Nephron progenitor cell (in vitro differentiated cells): Measurements from ENCODE around the gene NDUFC2.
A peak's percentile ranks its signal among the peaks of the same experiment; 100 is the strongest.
"Not testable (repeated sequence)": the region's sequence is repeated elsewhere in the genome, so short reads cannot be mapped to it uniquely, and the experiment has no call there.

Experiments
- DNase-seq: peaks from one replicate; pipeline ENCODE4 v3.0.0; 2021
- H3K27ac Mint-ChIP-seq: 2 replicates; pipeline ENCODE4 v1.8.0; 2021; ENCODE audit warnings: mild to moderate bottlenecking, moderate library complexity, mixed read lengths
- H3K27me3 Mint-ChIP-seq: 2 replicates; pipeline ENCODE4 v1.8.0; 2021; ENCODE audit warnings: mild to moderate bottlenecking, low read depth, mixed read lengths; ENCODE audit not compliant: poor library complexity
- H3K36me3 Mint-ChIP-seq: 2 replicates; pipeline ENCODE4 v1.8.0; 2021; ENCODE audit warnings: low read depth, mixed read lengths
- H3K4me1 Mint-ChIP-seq: 2 replicates; pipeline ENCODE4 v1.8.0; 2021; ENCODE audit warnings: mixed read lengths
- H3K4me3 Mint-ChIP-seq: 2 replicates; pipeline ENCODE4 v1.8.0; 2021; ENCODE audit warnings: mild to moderate bottlenecking, moderate library complexity, mixed read lengths
- H3K9me3 Mint-ChIP-seq: 2 replicates; pipeline ENCODE4 v1.8.0; 2021; ENCODE audit warnings: mild to moderate bottlenecking, moderate library complexity, mixed read lengths
- CTCF ChIP-seq: fragments of 200-600 bp; sonication (generic); IDR thresholded peaks from 2 replicates; pipeline ENCODE4 v1.5.0; 2021; ENCODE audit warnings: antibody characterized with exemption

The NDUFC2 gene

GRCh38 chr11:78044706-78045105 is 35.0 kb downstream of the NDUFC2 start:
- Mint-ChIP-seq H3K27ac (no peak overlapping the region), H3K4me1 (peaks cover 44% of the 10 kb centered on the region), H3K4me3 (no peak overlapping the region), H3K27me3 (peaks cover 18% of the 10 kb centered on the region), H3K9me3 (no peaks in the 10 kb centered on the region), H3K36me3 (no peaks in the 10 kb centered on the region)
- no peak for DNase-seq
- TF ChIP-seq CTCF, result no peak

GRCh38 chr11:78041843-78042440 is 37.7 kb downstream of the NDUFC2 start:
- Mint-ChIP-seq H3K4me1 (peaks cover 42% of the 10 kb centered on the region), H3K4me3 (no peak overlapping the region), H3K27ac (peak overlapping the region; percentile 75), H3K36me3 (no peaks in the 10 kb centered on the region), H3K9me3 (no peaks in the 10 kb centered on the region), H3K27me3 (peaks cover 18% of the 10 kb centered on the region)
- TF ChIP-seq CTCF, result no peak
- DNase-seq, result no peak

GRCh38 chr11:78041380-78041719 is 38.3 kb downstream of the NDUFC2 start:
- not testable (repeated sequence) for H3K4me3 Mint-ChIP-seq, DNase-seq, H3K36me3 Mint-ChIP-seq, H3K9me3 Mint-ChIP-seq
- Mint-ChIP-seq H3K27me3 (peaks cover 20% of the 10 kb centered on the region), H3K27ac (peak overlapping the region; percentile 75), H3K4me1 (peaks cover 40% of the 10 kb centered on the region)

- Mint-ChIP-seq H3K27me3 (peaks cover 20% of the 10 kb centered on the region), H3K4me1 (peaks cover 35% of the 10 kb centered on the region), H3K36me3 (no peaks in the 10 kb centered on the region), H3K9me3 (no peaks in the 10 kb centered on the region), H3K4me3 (no peak overlapping the region), H3K27ac (no peak overlapping the region)
- no peak for DNase-seq
- TF ChIP-seq CTCF, result no peak
These were observed 38.8 kb downstream of the NDUFC2 start for GRCh38 chr11:78040691-78041379.

- peak overlapping the region; percentile 12 for H3K4me3 Mint-ChIP-seq
- peaks cover 31% of the 10 kb centered on the region for H3K4me1 Mint-ChIP-seq
- no peak for TF ChIP-seq CTCF
- peak; percentile 32 for DNase-seq
- H3K27me3 Mint-ChIP-seq, result peaks cover 16% of the 10 kb centered on the region
- H3K9me3 Mint-ChIP-seq, result no peaks in the 10 kb centered on the region
- H3K36me3 Mint-ChIP-seq, result no peaks in the 10 kb centered on the region
- H3K27ac Mint-ChIP-seq, result peak overlapping the region; percentile 75
These were observed 39.6 kb downstream of the NDUFC2 start for GRCh38 chr11:78039919-78040671.

GRCh38 chr11:78039391-78039918 is 40.2 kb downstream of the NDUFC2 start:
- H3K4me3 Mint-ChIP-seq, result no peak overlapping the region
- H3K27ac Mint-ChIP-seq, result no peak overlapping the region
- peaks cover 31% of the 10 kb centered on the region for H3K4me1 Mint-ChIP-seq

More at GRCh38 chr11:78039391-78039918, 40.2 kb downstream of the NDUFC2 start:
- TF ChIP-seq CTCF, result no peak
- Mint-ChIP-seq H3K27me3 (peaks cover 10% of the 10 kb centered on the region), H3K36me3 (no peaks in the 10 kb centered on the region), H3K9me3 (no peaks in the 10 kb centered on the region)
- no peak for DNase-seq
